Measurements from ENCODE around the gene SUSD5. TPM values are rescaled to one million over a fixed set of nuclear protein-coding genes. Genes with fewer than 3 reads are reported as not detected.

The SUSD5 gene
- total RNA-seq, 2 experiments from 2014 or later = not detected

- TF ChIP-seq, protein P1, sequence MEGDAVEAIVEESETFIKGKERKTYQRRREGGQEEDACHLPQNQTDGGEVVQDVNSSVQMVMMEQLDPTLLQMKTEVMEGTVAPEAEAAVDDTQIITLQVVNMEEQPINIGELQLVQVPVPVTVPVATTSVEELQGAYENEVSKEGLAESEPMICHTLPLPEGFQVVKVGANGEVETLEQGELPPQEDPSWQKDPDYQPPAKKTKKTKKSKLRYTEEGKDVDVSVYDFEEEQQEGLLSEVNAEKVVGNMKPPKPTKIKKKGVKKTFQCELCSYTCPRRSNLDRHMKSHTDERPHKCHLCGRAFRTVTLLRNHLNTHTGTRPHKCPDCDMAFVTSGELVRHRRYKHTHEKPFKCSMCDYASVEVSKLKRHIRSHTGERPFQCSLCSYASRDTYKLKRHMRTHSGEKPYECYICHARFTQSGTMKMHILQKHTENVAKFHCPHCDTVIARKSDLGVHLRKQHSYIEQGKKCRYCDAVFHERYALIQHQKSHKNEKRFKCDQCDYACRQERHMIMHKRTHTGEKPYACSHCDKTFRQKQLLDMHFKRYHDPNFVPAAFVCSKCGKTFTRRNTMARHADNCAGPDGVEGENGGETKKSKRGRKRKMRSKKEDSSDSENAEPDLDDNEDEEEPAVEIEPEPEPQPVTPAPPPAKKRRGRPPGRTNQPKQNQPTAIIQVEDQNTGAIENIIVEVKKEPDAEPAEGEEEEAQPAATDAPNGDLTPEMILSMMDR (IDR thresholded peaks at IDR 0.05) = no peak
- Mint-ChIP-seq H3K27me3 (peaks cover 7% of the 10 kb centered on the region), H3K36me3 (ENCODE audit: low read depth) (no peaks in the 10 kb centered on the region), H3K4me3 (no peak overlapping the region), H3K27ac (no peak overlapping the region), H3K9me3 (no peaks in the 10 kb centered on the region), H3K4me1 (ENCODE audit: low read depth) (no peaks in the 10 kb centered on the region)
- DNase-seq = no peak
- ChIA-PET POLR2A (no interaction called here), CTCF (no interaction called here)
- ATAC-seq = no peak
- intact Hi-C loops (cut with micrococcal nuclease) = no loop called here
Observed at GRCh38 chr3:33202711-33203457, 15.7 kb downstream of the SUSD5 start.

GRCh38 chr3:33201195-33201594 lies 17.4 kb downstream of the SUSD5 start:
- ChIA-PET POLR2A (no interaction called here), CTCF (no interaction called here)
- TF ChIP-seq, protein P1 (IDR thresholded peaks at IDR 0.05) = no peak
- ATAC-seq (no peak), DNase-seq (no peak)
- no peak overlapping the region for H3K4me3 Mint-ChIP-seq
- H3K27ac Mint-ChIP-seq = no peak overlapping the region
- H3K36me3 Mint-ChIP-seq (ENCODE audit: low read depth) = no peaks in the 10 kb centered on the region
- no peaks in the 10 kb centered on the region for H3K9me3 Mint-ChIP-seq
- no peaks in the 10 kb centered on the region for H3K4me1 Mint-ChIP-seq (ENCODE audit: low read depth)
- H3K27me3 Mint-ChIP-seq = peaks cover 3% of the 10 kb centered on the region
- intact Hi-C loops (cut with micrococcal nuclease) = no loop called here

DNA sequence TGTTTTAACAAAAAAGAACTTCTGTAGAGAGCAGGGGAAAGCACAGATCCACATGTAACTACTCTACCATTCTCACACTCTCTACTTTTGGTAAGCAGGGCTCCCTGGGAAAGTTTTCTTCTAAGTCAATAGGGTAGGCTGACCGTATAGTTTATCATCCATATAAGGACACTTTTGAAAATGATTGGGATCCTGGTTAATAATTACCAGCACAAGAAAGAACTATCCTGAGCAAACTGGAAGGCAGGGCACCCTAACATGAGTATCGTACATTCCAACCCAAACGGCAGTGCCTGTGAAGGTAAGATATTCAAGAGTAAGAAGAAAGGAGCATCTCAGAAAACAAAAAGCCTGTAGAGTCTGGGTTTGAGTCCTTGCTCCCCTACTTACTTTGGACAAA lies 22.1 kb downstream of the SUSD5 start:
- no peaks in the 10 kb centered on the region for H3K4me1 Mint-ChIP-seq (ENCODE audit: low read depth)
- ChIA-PET CTCF (no interaction called here), POLR2A (no interaction called here)
- no peak overlapping the region for H3K4me3 Mint-ChIP-seq
- no peak for DNase-seq
- ATAC-seq = no peak
- intact Hi-C loops (cut with micrococcal nuclease) = no loop called here
- H3K36me3 Mint-ChIP-seq (ENCODE audit: low read depth) = no peaks in the 10 kb centered on the region
- TF ChIP-seq, protein P1 (IDR thresholded peaks at IDR 0.05) = no peak
- H3K27me3 Mint-ChIP-seq = peaks cover 4% of the 10 kb centered on the region
- H3K9me3 Mint-ChIP-seq = no peaks in the 10 kb centered on the region
- no peak overlapping the region for H3K27ac Mint-ChIP-seq

DNA sequence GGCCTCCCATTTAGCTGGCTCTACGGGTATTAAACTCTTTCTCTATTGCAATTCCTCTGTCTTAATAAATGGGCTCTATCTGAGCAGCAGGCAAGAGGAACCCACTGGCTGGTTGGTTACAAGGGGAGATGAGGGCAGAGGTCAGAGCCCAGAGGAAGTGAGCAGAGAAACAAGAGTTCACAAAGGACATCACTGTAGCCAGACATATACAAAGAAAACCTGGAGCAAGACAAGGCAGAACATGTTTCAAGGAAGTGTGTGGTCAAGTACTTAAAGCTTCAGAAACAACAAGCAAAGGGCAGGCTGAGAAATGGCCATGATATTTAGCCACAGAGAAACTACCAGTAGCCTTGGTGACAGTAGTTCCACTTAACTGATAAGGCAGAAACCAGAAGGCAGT lies 24.3 kb downstream of the SUSD5 start:
- DNase-seq = no peak
- no peaks in the 10 kb centered on the region for H3K4me1 Mint-ChIP-seq (ENCODE audit: low read depth)
- H3K9me3 Mint-ChIP-seq = no peaks in the 10 kb centered on the region
- CTCF ChIA-PET = no interaction called here
- no peaks in the 10 kb centered on the region for H3K36me3 Mint-ChIP-seq (ENCODE audit: low read depth)
- TF ChIP-seq, protein P1 (IDR thresholded peaks at IDR 0.05) = no peak
- H3K4me3 Mint-ChIP-seq = no peak overlapping the region
- peaks cover 8% of the 10 kb centered on the region for H3K27me3 Mint-ChIP-seq
- intact Hi-C loops (cut with micrococcal nuclease) = no loop called here
- no peak overlapping the region for H3K27ac Mint-ChIP-seq
- POLR2A ChIA-PET = no interaction called here
- ATAC-seq = no peak

DNA sequence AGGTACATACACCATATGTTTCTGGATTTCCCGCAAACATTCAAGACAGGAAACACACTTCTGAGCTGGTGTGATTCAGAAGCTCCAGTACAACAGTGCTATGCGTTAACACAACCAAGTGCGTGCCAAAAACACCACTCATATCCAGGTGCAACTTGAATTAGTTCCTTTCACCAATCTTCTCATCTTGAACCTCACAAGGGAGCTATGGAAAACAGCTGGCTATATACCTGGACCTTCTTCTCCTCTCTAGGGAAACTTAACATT lies 31.3 kb downstream of the SUSD5 start:
- TF ChIP-seq, protein P1 (IDR thresholded peaks at IDR 0.05) = no peak
- Mint-ChIP-seq H3K27me3 (peaks cover 14% of the 10 kb centered on the region), H3K36me3 (ENCODE audit: low read depth) (no peaks in the 10 kb centered on the region), H3K4me3 (no peak overlapping the region), H3K9me3 (peaks cover 9% of the 10 kb centered on the region), H3K27ac (no peak overlapping the region), H3K4me1 (ENCODE audit: low read depth) (no peaks in the 10 kb centered on the region)
- DNase-seq (no peak), ATAC-seq (no peak)
- CTCF ChIA-PET = no interaction called here
- intact Hi-C loops (cut with micrococcal nuclease) = no loop called here
- POLR2A ChIA-PET = no interaction called here

All from activated CD8-positive, alpha-beta T cell treated with anti-CD3 and anti-CD28 coated beads for 36 hours (primary cell).